ENCODE measurements around the gene CERCAM. TPM values are rescaled to one million over a fixed set of nuclear protein-coding genes. Genes with fewer than 3 reads are reported as not detected.

Gene CERCAM
- polyA plus RNA-seq, 3 donors: 1.5 to 2.5 (median 1.8) TPM

DNA sequence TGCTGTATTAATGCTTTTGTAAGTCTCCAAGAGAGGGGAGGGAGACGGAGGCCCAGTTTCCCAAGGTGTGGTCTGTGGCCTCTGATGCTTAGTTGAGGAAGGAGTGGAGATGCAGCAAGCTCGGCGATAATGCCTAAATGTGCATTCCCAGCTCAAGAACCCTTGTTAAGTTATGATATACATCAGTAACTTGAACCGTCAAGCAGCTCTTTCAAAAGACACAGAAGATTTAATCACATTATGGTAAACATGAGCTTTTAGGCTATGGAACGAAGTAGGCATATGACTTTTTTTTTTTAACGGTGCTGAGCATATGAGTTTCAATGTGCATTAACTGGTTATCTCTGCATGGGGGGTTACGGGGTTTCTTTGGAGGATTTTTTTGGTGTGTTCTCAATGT, 61.5 kb downstream of the CERCAM start:
- H3K4me3 ChIP-seq (replicated peaks in 1 of 3; ENCODE audit: low read depth in 2 of 3, low read length in 3 of 3): no peak overlapping the region
- H3K27me3 ChIP-seq (ENCODE audit: control insufficient read depth in 2 of 2, insufficient read depth in 2 of 2, low read length in 2 of 2): no peaks in the 10 kb centered on the region
- H3K9me3 ChIP-seq (replicated peaks in 1 of 2; ENCODE audit: control insufficient read depth in 1 of 2, insufficient read depth in 1 of 2, low read length in 2 of 2): no peaks in the 10 kb centered on the region
- H3K4me2 ChIP-seq (replicated peaks; ENCODE audit: extremely low read depth, low read length, poor library complexity, severe bottlenecking): no peak overlapping the region
- Mint-ChIP-seq H3K4me1 (no peaks in the 10 kb centered on the region), H3K9me3 (no peaks in the 10 kb centered on the region), H3K27ac (no peak overlapping the region), H3K4me3 (no peak overlapping the region), H3K36me3 (peaks cover 71 to 89% of the 10 kb centered on the region in 2 donors), H3K27me3 (ENCODE audit: low read depth in 3 of 3) (no peaks in the 10 kb centered on the region)
- H3K36me3 ChIP-seq (replicated peaks in 1 of 2; ENCODE audit: control insufficient read depth in 1 of 2, insufficient read depth in 2 of 2, low read length in 2 of 2): peaks cover 82 to 96% of the 10 kb centered on the region in 2 donors
- no peak overlapping the region for H2AFZ ChIP-seq (ENCODE audit: insufficient read depth, low read depth, low read length, poor library complexity, severe bottlenecking)
- no CpG with 5 or more reads among the region's 7 CpGs for WGBS (ENCODE audit: insufficient coverage)
- no peak overlapping the region for H3K9ac ChIP-seq (ENCODE audit: insufficient read depth, low read length, poor library complexity, severe bottlenecking)
- TF ChIP-seq CTCF (IDR thresholded peaks at IDR 0.05): no peak
- DNase-seq: no peak
- no peaks in the 10 kb centered on the region for H3K4me1 ChIP-seq (ENCODE audit: control insufficient read depth in 1 of 2, insufficient read depth in 2 of 2, low read length in 2 of 2)
- no peak overlapping the region for H3K27ac ChIP-seq (ENCODE audit: low read depth in 1 of 2, low read length in 2 of 2)
- no peaks in the 10 kb centered on the region for H3K79me2 ChIP-seq (ENCODE audit: insufficient read depth, low read length)
- no peaks in the 10 kb centered on the region for H4K20me1 ChIP-seq (ENCODE audit: insufficient read depth, low read length)
- intact Hi-C loops (cut with micrococcal nuclease): no loop called here

- TF ChIP-seq CTCF (IDR thresholded peaks at IDR 0.05): no peak
- no peaks in the 10 kb centered on the region for H3K27me3 Mint-ChIP-seq (ENCODE audit: low read depth in 3 of 3)
- H3K27me3 ChIP-seq (ENCODE audit: control insufficient read depth in 2 of 2, insufficient read depth in 2 of 2, low read length in 2 of 2): no peaks in the 10 kb centered on the region
- no peak overlapping the region for H3K4me3 Mint-ChIP-seq
- H3K4me1 ChIP-seq (ENCODE audit: control insufficient read depth in 1 of 2, insufficient read depth in 2 of 2, low read length in 2 of 2): no peaks in the 10 kb centered on the region
- no peak overlapping the region for H2AFZ ChIP-seq (ENCODE audit: insufficient read depth, low read depth, low read length, poor library complexity, severe bottlenecking)
- no peak overlapping the region for H3K4me3 ChIP-seq (replicated peaks in 1 of 3; ENCODE audit: low read depth in 2 of 3, low read length in 3 of 3)
- WGBS (ENCODE audit: insufficient coverage): 95% methylated on average over 12 of the region's 17 CpGs
- no peak overlapping the region for H3K4me2 ChIP-seq (replicated peaks; ENCODE audit: extremely low read depth, low read length, poor library complexity, severe bottlenecking)
- no peaks in the 10 kb centered on the region for H3K9me3 Mint-ChIP-seq
- no peaks in the 10 kb centered on the region for H3K9me3 ChIP-seq (replicated peaks in 1 of 2; ENCODE audit: control insufficient read depth in 1 of 2, insufficient read depth in 1 of 2, low read length in 2 of 2)
- peaks cover 76 to 89% of the 10 kb centered on the region in 2 donors for H3K36me3 Mint-ChIP-seq
- no peak overlapping the region for H3K9ac ChIP-seq (ENCODE audit: insufficient read depth, low read length, poor library complexity, severe bottlenecking)
- no peaks in the 10 kb centered on the region for H3K79me2 ChIP-seq (ENCODE audit: insufficient read depth, low read length)
- H3K4me1 Mint-ChIP-seq: no peaks in the 10 kb centered on the region
- H4K20me1 ChIP-seq (ENCODE audit: insufficient read depth, low read length): no peaks in the 10 kb centered on the region
- peak overlapping the region in 2 of 7 donors; percentile 10 to 51 for H3K27ac Mint-ChIP-seq
- no peak overlapping the region for H3K27ac ChIP-seq (ENCODE audit: low read depth in 1 of 2, low read length in 2 of 2)
- H3K36me3 ChIP-seq (replicated peaks in 1 of 2; ENCODE audit: control insufficient read depth in 1 of 2, insufficient read depth in 2 of 2, low read length in 2 of 2): peaks cover 78 to 99% of the 10 kb centered on the region in 2 donors
- intact Hi-C loops (cut with micrococcal nuclease): no loop called here
- no peak for DNase-seq
These were observed 64.2 kb downstream of the CERCAM start for GRCh38 chr9:128484686-128485413.
